ENCODE data around the gene WAC.
"Not testable (repeated sequence)": the region's sequence is repeated elsewhere in the genome, so short reads cannot be mapped to it uniquely, and the experiment has no call there.

WAC gene

GRCh38 chr10:28505359-28505959 lies 27.5 kb upstream of the WAC start:
- Histone ChIP-seq H3K36me3 (replicated peaks) (no peaks in the 10 kb centered on the region), H3K27me3 (replicated peaks) (no peaks in the 10 kb centered on the region), H3K27ac (no peak overlapping the region), H3K4me3 (ENCODE audit: low read depth, low read length) (no peak overlapping the region)
- in situ Hi-C loops (cut with HindIII; ENCODE audit: low pct_ligation_motif_present, low sequenced_read_pairs), result no loop called here
- no peak for TF ChIP-seq CTCF (IDR thresholded peaks at IDR 0.05; ENCODE audit: low read depth, low read length, missing control alignments)
- no peak for DNase-seq

- TF ChIP-seq CTCF (IDR thresholded peaks at IDR 0.05; ENCODE audit: low read depth, low read length, missing control alignments), result no peak
- DNase-seq, result no peak
- Histone ChIP-seq H3K27me3 (replicated peaks) (no peaks in the 10 kb centered on the region), H3K27ac (no peak overlapping the region), H3K4me3 (ENCODE audit: low read depth, low read length) (no peak overlapping the region), H3K36me3 (replicated peaks) (no peaks in the 10 kb centered on the region)
- in situ Hi-C loops (cut with HindIII; ENCODE audit: low pct_ligation_motif_present, low sequenced_read_pairs), result no loop called here
These were observed 24.5 kb upstream of the WAC start for GRCh38 chr10:28508304-28508925.

GRCh38 chr10:28509286-28509685 lies 23.6 kb upstream of the WAC start:
- Histone ChIP-seq H3K4me3 (ENCODE audit: low read depth, low read length) (no peak overlapping the region), H3K36me3 (replicated peaks) (no peaks in the 10 kb centered on the region), H3K27me3 (replicated peaks) (no peaks in the 10 kb centered on the region), H3K27ac (no peak overlapping the region)
- in situ Hi-C loops (cut with HindIII; ENCODE audit: low pct_ligation_motif_present, low sequenced_read_pairs), result no loop called here
- no peak for TF ChIP-seq CTCF (IDR thresholded peaks at IDR 0.05; ENCODE audit: low read depth, low read length, missing control alignments)
- no peak for DNase-seq

- no peak for TF ChIP-seq CTCF (IDR thresholded peaks at IDR 0.05; ENCODE audit: low read depth, low read length, missing control alignments)
- Histone ChIP-seq H3K27ac (no peak overlapping the region), H3K27me3 (replicated peaks) (no peaks in the 10 kb centered on the region), H3K36me3 (replicated peaks) (no peaks in the 10 kb centered on the region), H3K4me3 (ENCODE audit: low read depth, low read length) (no peak overlapping the region)
- in situ Hi-C loops (cut with HindIII; ENCODE audit: low pct_ligation_motif_present, low sequenced_read_pairs), result no loop called here
- no peak for DNase-seq
These were observed 18.3 kb upstream of the WAC start for GRCh38 chr10:28514648-28515047.

GRCh38 chr10:28520346-28520745 lies 12.6 kb upstream of the WAC start:
- H3K4me3 ChIP-seq (ENCODE audit: low read depth, low read length), result no peak overlapping the region
- no peaks in the 10 kb centered on the region for H3K27me3 ChIP-seq (replicated peaks)
- in situ Hi-C loops (cut with HindIII; ENCODE audit: low pct_ligation_motif_present, low sequenced_read_pairs), result no loop called here
- TF ChIP-seq CTCF (IDR thresholded peaks at IDR 0.05; ENCODE audit: low read depth, low read length, missing control alignments), result no peak
- no peak overlapping the region for H3K27ac ChIP-seq
- peaks cover 8% of the 10 kb centered on the region for H3K36me3 ChIP-seq (replicated peaks)
- no peak for DNase-seq

- peak; percentile 23 for DNase-seq
These were observed 12.1 kb upstream of the WAC start for GRCh38 chr10:28520828-28521227.

GRCh38 chr10:28521961-28522360 lies 11.0 kb upstream of the WAC start:
- H3K27ac ChIP-seq; H3K36me3 ChIP-seq (replicated peaks); H3K4me3 ChIP-seq (ENCODE audit: low read depth, low read length); in situ Hi-C loops (cut with HindIII; ENCODE audit: low pct_ligation_motif_present, low sequenced_read_pairs); DNase-seq; H3K27me3 ChIP-seq (replicated peaks): not testable (repeated sequence)

More at GRCh38 chr10:28520828-28521227, 12.1 kb upstream of the WAC start:
- H3K4me3 ChIP-seq (ENCODE audit: low read depth, low read length); in situ Hi-C loops (cut with HindIII; ENCODE audit: low pct_ligation_motif_present, low sequenced_read_pairs); H3K27ac ChIP-seq; H3K36me3 ChIP-seq (replicated peaks); H3K27me3 ChIP-seq (replicated peaks): not testable (repeated sequence)
